ENCODE data around the gene BCAS4.
"Not testable (repeated sequence)": the region's sequence is repeated elsewhere in the genome, so short reads cannot be mapped to it uniquely, and the experiment has no call there.

BCAS4 gene, protein sequence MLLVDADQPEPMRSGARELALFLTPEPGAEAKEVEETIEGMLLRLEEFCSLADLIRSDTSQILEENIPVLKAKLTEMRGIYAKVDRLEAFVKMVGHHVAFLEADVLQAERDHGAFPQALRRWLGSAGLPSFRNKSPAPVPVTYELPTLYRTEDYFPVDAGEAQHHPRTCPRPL

DNA sequence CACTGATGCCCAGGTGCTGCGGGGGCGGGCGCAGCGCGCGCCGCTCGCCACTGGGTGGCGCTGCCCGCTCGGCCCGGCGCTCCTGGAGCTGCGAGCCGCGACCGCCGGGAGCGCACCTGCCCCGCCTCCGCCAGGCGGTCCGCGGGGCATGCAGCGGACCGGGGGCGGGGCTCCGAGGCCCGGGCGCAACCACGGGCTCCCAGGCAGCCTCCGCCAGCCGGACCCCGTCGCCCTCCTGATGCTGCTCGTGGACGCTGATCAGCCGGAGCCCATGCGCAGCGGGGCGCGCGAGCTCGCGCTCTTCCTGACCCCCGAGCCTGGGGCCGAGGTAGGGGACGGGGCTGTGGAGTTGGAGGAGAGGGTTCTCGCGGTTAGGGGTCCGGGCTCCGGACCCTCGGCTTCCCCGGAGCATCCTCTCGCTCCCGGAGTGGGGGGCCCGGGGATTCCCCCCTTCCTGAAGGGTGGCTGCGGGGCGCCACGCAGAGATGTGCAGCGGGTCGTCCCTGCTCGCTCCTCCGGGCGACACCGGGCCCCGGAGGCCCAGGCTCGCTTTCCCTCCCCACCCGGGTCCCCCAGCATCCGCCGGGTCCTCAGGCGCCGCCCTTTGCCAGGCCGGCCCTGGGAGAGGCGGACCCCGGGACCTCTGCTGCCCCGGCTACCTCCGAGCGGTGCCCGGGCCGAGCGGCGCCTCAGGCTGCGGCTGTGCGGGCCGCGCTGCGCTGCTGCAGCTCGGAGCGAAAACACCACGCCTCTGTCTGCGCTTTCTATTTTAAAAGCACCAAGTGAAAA, at the start of gene BCAS4:
BCAS4 (plus strand) TSS at position 216 of the 789 bp plus-strand sequence; CDS start at position 239, 23 bp downstream.
- peak; percentile 30 to 68 for DNase-seq (ENCODE audit: extremely low read depth in 1 of 2, low read depth in 1 of 2)

- DNase-seq (ENCODE audit: extremely low read depth in 1 of 2, low read depth in 1 of 2), result no peak
Observed at GRCh38 chr20:50745634-50746137, 49.2 kb upstream of the BCAS4 start.

GRCh38 chr20:50746138-50746940, 48.5 kb upstream of the BCAS4 start:
- DNase-seq (ENCODE audit: extremely low read depth in 1 of 2, low read depth in 1 of 2), result no peak

DNA sequence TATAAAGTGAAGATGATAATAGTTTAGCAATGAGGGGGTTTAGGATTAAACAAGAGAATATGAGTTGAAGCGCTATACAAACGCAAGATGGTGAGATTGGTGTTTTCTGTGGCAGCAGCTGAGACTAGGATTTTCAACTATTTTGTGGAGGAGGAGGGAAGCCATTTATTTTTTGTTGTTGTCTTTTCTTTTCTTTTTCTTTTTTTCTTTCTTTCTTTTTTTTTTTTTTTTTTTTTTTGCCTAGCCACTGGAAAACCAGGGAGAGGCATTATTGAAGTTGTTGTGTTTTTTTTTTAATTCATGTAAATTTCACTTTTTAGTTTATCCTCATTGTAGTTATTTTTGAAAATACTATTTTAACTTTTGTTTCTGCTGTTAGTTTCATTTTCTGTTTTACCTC, 47.6 kb upstream of the BCAS4 start:
- no peak for DNase-seq (ENCODE audit: extremely low read depth in 1 of 2, low read depth in 1 of 2)

DNA sequence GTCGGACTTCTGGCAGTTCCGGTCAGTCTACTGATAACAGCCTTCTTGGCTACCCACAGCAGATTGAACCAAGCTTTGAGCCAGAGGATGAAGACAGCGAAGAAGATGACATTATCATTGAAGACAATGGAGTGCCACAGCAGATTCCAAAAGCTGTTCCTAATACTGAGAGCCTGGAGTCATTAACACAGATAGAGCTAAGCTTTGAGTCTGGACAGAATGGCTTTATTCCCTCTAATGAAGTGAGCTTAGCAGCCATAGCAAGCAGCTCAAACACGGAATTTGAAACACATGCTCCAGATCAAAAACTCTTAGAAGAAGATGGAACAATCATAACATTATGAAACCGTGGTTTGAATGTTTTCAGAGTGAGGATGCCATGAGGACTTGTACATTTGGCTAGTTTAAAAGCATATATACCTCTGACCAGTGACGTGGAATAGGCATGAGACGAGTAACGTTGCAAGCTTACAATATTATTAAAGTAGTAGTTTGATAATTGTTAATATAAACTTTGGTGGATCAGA, 44.7 kb upstream of the BCAS4 start:
- DNase-seq (ENCODE audit: extremely low read depth in 1 of 2, low read depth in 1 of 2), result no peak

DNA sequence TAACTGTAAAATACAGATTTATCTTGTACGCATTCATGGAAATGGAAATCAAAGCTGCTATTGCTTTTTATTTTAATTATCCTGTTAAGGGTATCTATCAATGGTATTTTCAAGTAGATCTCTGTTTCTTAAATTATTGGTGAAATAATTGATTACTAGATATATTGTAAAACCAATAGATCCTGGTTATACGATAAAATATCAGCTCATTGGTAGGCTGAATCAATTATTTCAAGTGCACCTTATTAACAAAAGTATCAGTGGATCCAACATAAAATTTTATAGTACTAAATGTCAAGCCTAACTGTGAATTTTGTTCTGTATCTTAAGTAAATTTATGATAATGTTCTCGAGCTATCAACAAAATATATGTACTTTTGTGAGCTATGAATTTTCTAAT, 41.7 kb upstream of the BCAS4 start:
- DNase-seq (ENCODE audit: extremely low read depth in 1 of 2, low read depth in 1 of 2), result no peak

DNA sequence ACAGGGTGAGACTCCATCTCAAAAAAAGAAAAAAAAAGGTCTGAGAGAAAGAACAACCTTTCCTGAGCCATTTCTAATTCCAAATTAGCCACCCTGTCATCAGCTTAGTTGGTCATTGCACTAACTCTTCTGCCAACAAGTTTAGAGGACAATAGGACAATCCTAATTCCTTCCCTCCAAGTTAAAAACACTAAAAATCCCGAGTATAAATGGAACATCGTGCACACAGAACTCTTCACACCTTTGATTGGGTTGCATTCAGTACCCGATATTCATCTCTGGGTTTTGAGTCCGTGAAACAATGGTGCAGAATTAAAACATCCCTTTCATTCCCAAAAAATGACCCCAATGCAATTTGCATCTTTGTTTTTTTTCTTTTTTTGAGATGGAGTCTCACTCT, 40.4 kb upstream of the BCAS4 start:
- DNase-seq (ENCODE audit: extremely low read depth in 1 of 2, low read depth in 1 of 2), result no peak

GRCh38 chr20:50756447-50756846, 38.4 kb upstream of the BCAS4 start:
- DNase-seq (ENCODE audit: extremely low read depth in 1 of 2, low read depth in 1 of 2), result no peak

DNA sequence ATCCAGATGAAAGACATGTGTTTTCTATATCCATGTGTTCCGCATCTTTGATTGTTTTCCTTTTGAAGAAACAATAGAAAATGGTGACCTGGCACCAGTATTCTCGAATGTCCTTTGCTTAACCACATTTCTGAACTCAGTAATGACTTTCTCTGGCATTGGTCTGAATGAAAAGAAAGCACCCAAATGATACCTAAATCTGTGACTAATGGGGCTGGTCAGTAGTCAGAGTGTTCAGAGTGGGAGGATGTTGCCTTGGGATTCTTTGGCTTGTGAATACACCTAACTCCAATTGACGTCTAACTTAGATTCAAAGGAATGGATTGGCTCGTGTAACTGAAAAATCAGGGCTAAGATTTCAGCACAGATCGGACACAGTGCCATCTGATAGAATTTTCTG, 36.4 kb upstream of the BCAS4 start:
- no peak for DNase-seq (ENCODE audit: extremely low read depth in 1 of 2, low read depth in 1 of 2)

DNA sequence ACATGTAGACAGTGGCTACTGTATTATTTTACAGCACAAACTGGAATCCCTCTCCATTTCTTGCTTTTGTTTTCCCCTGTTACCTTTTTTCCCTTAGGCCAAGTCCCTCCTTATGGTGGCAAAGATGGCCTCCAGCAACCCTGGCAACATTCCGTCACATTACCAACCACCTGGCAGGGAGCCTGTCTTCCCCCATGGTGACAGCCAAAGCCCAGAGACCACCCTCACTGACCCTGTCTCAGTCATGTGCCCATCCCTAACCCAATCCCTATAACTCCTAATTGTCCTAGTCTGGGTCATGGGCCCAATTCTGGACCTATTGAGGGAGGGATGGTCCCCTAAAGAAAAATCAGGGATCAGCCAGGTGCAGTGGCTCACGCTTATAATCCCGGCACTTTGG, 35.9 kb upstream of the BCAS4 start:
- no peak for DNase-seq (ENCODE audit: extremely low read depth in 1 of 2, low read depth in 1 of 2)

DNA sequence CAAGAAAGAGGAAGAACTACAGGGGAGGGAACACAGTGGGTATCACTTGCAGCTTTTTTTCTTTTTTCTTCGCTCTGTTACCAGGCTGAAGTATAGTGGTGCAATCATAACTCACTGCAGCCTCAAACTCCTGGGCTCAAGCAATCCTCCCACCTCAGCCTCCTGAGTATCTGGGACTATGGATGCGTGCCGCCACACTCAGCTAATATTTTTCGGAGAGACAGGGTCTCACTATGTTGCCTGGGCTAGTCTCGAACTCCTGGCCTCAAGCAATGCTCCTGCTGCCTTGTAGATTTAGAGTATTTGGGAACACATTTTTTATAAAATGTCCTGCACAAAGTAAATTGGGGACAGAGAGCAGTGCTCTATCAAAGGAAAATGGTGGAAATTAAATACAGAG, 35.2 kb upstream of the BCAS4 start:
- DNase-seq (ENCODE audit: extremely low read depth in 1 of 2, low read depth in 1 of 2), result no peak

DNA sequence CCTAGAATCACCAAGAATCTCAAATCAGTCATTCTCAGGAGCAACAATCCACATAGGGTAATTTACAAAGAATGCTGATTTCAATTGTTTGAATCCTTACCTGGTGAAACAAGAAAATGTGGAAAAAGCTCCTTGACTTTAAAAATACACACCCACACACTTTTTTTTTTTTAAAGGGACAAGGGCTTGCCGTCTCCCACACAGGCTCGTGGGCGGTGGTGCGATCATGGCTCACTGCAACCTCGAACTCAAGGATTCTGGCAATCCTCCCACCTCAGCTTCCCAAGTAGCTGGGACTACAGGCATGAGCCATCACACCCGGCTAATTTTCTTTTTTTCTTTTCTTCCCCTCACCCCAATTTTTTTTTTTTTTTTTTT, 32.8 kb upstream of the BCAS4 start:
- DNase-seq (ENCODE audit: extremely low read depth in 1 of 2, low read depth in 1 of 2), result no peak

- DNase-seq (ENCODE audit: extremely low read depth in 1 of 2, low read depth in 1 of 2), result no peak
Observed at GRCh38 chr20:50762435-50763220, 32.2 kb upstream of the BCAS4 start.

- not testable (repeated sequence) for DNase-seq (ENCODE audit: extremely low read depth in 1 of 2, low read depth in 1 of 2)
Observed at GRCh38 chr20:50763550-50764458, 31.1 kb upstream of the BCAS4 start.

DNA sequence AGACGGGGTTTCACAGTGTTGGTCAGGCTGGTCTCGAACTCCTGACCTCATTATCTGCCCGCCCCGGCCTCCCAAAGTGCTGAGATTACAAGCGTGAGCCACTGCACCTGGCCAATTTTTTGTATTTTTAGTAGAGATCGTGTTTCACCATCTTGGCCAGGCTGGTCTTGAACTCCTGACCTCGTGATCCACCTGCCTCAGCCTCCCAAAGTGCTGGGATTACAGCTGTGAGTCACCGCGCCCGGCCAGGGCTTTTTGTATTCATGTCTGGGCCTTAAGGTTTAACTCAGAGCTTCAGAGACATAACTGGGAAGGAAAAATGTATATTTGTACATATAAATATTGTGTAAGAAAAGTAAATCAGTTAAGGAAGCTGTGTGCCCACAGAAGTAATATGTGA, 29.6 kb upstream of the BCAS4 start:
- DNase-seq (ENCODE audit: extremely low read depth in 1 of 2, low read depth in 1 of 2), result not testable (repeated sequence)

- no peak for DNase-seq (ENCODE audit: extremely low read depth in 1 of 2, low read depth in 1 of 2)
Observed at GRCh38 chr20:50765674-50766073, 29.2 kb upstream of the BCAS4 start.

DNA sequence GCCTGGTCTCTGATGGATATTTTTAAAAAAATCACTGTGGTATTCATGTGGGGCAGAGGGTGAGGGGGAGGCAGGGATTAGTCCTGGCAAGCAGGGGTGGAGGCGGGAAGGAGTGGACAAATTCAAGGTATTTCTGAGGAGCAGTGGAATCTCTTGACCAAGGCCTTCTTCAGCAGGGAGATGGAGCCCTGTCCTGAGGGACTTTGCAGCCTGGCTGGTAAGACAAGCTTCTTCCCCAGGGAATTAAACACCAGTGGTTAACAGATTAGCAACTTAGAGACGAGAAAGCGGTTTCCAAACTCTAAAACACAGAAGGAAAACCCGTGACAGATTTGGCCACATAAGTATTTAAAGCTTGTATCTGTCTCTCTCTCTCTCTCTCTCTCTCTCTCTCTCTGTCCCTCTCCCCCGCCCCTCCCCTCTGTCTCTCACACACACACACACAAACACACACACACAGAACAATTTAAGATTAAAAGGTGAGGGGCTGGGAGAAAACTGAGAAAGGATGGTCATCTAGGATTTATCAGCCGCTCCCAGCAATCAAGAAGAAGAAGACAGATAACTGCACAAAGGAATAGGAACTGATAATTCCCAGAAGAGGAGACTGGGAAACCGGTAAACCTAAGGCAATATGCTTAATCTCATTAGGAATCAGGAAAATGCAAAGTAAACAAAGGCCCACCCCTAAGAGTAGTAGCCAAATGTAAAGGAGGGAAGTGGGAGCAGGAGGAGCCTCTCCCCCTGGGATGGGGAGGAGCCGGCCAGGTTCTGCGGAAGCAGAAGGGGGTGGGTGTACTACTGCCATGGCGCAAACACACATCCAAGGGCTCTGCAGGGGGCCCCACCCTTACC, 27.7 kb upstream of the BCAS4 start:
- not testable (repeated sequence) for DNase-seq (ENCODE audit: extremely low read depth in 1 of 2, low read depth in 1 of 2)

DNA sequence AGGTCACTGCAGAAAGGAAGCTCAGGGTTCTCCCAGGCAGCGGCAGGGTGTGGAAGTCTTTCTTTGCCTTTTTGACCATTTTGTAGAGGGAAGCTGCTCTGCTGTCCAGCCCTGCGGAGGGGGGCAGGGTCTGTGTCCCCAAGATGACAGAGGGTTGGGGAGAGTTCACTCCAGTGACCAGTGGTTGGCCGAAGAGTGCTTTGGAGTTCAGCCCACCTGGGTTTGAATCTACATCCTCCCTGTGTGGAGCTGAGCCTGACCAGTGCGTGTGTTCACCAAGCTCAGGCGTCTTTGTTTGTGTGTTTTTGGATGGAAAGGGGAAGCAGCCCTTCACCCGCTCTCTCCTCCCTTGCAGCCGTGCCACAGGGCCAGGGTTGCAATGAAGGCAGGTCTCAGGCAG, 25.9 kb upstream of the BCAS4 start:
- DNase-seq (ENCODE audit: extremely low read depth in 1 of 2, low read depth in 1 of 2), result not testable (repeated sequence)

Data from activated CD8-positive, alpha-beta memory T cell treated with anti-CD3 and anti-CD28 coated beads for 1 hour (primary cell).